HG02610 (cell line): ENCODE data around the gene GPR158.
"Not testable (repeated sequence)": the region's sequence is repeated elsewhere in the genome, so short reads cannot be mapped to it uniquely, and the experiment has no call there.

ENCODE experiments used
- ATAC-seq: cut with Tn5 transposase; IDR thresholded peaks from one replicate; pipeline ENCODE4 v1.9.1; 2021; ENCODE audit warnings: mild to moderate bottlenecking, moderate library complexity; ENCODE audit not compliant: unreplicated experiment

The GPR158 gene

GRCh38 chr10:25300073-25300472, 125.3 kb downstream of the GPR158 start:
- no peak for ATAC-seq

- no peak for ATAC-seq
Observed at GRCh38 chr10:25304606-25305005, 129.8 kb downstream of the GPR158 start.

- no peak for ATAC-seq
Observed at GRCh38 chr10:25306386-25306785, 131.6 kb downstream of the GPR158 start.

GRCh38 chr10:25308278-25308677, 133.5 kb downstream of the GPR158 start:
- no peak for ATAC-seq

- not testable (repeated sequence) for ATAC-seq
Observed at GRCh38 chr10:25317596-25318211, 142.9 kb downstream of the GPR158 start.

GRCh38 chr10:25327273-25327672, 152.5 kb downstream of the GPR158 start:
- no peak for ATAC-seq

- no peak for ATAC-seq
Observed at GRCh38 chr10:25328361-25328760, 153.6 kb downstream of the GPR158 start.

- not testable (repeated sequence) for ATAC-seq
Observed at GRCh38 chr10:25329587-25329986, 154.8 kb downstream of the GPR158 start.

- ATAC-seq = no peak
Observed at GRCh38 chr10:25334445-25334844, 159.6 kb downstream of the GPR158 start.

- no peak for ATAC-seq
Observed at GRCh38 chr10:25336330-25336729, 161.5 kb downstream of the GPR158 start.

- no peak for ATAC-seq
Observed at GRCh38 chr10:25338271-25338670, 163.5 kb downstream of the GPR158 start.

- ATAC-seq = no peak
Observed at GRCh38 chr10:25339966-25340365, 165.2 kb downstream of the GPR158 start.

GRCh38 chr10:25349520-25349919, 174.7 kb downstream of the GPR158 start:
- no peak for ATAC-seq

- ATAC-seq = no peak
Observed at GRCh38 chr10:25356609-25357008, 181.8 kb downstream of the GPR158 start.

GRCh38 chr10:25357269-25357668, 182.5 kb downstream of the GPR158 start:
- no peak for ATAC-seq

GRCh38 chr10:25382029-25382810, 207.4 kb downstream of the GPR158 start:
- no peak for ATAC-seq

GRCh38 chr10:25382901-25383300, 208.1 kb downstream of the GPR158 start:
- not testable (repeated sequence) for ATAC-seq

GRCh38 chr10:25383686-25384085, 208.9 kb downstream of the GPR158 start:
- no peak for ATAC-seq

GRCh38 chr10:25384618-25385017, 209.8 kb downstream of the GPR158 start:
- no peak for ATAC-seq

- ATAC-seq = no peak
Observed at GRCh38 chr10:25388188-25388861, 213.5 kb downstream of the GPR158 start.

GRCh38 chr10:25388862-25389206, 214.0 kb downstream of the GPR158 start:
- no peak for ATAC-seq

- no peak for ATAC-seq
Observed at GRCh38 chr10:25390733-25391132, 215.9 kb downstream of the GPR158 start.
